Right lobe of liver (tissue), 6 donors: ENCODE data around the gene CIDEB. TPM values are rescaled to one million over a fixed set of nuclear protein-coding genes. Genes with fewer than 3 reads are reported as not detected.
A peak's percentile ranks its signal among the peaks of the same experiment; 100 is the strongest.
"Not testable (repeated sequence)": the region's sequence is repeated elsewhere in the genome, so short reads cannot be mapped to it uniquely, and the experiment has no call there.

Experiments
- ATAC-seq, 4 donors: fragments of 200-7000 bp; cut with Tn5 transposase; one replicate each; pipeline ENCODE4 v1.9.1; 2020; ENCODE audit warnings: mild to moderate bottlenecking in 4 of 4, moderate library complexity in 4 of 4
- DNase-seq, 3 donors: peaks; one replicate each; pipeline ENCODE4 v3.0.0-alpha.2; 2020
- H3K27ac ChIP-seq, 3 donors: fragments of 200-600 bp; one replicate each; pipeline ENCODE4 v1.8.0; 2022
- H3K27me3 ChIP-seq, 2 donors: fragments of 200-600 bp; one replicate each; pipeline ENCODE4 v1.8.0; 2022
- H3K36me3 ChIP-seq, 4 donors: fragments of 200-600 bp; sonication (generic) in 1 of 4; one replicate each; pipeline versions ENCODE4 v1.5.1 to v1.8.0; 2017 to 2022; ENCODE audit warnings: control low read depth in 1 of 4
- H3K4me1 ChIP-seq, 4 donors: fragments of 200-600 bp; sonication (generic) in 1 of 4; one replicate each; pipeline versions ENCODE4 v1.5.1 to v1.8.0; 2017 to 2022; ENCODE audit warnings: control low read depth in 1 of 4
- H3K4me3 ChIP-seq, 3 donors: fragments of 200-600 bp; one replicate each; pipeline ENCODE4 v1.8.0; 2022
- H3K9me3 ChIP-seq, 4 donors: fragments of 200-600 bp; sonication (generic) in 1 of 4; one replicate each; pipeline versions ENCODE4 v1.5.1 to v1.8.0; 2017 to 2022; ENCODE audit warnings: control low read depth in 1 of 4
- POLR2A ChIP-seq: fragments of 450-650 bp; IDR thresholded peaks from one replicate; pipeline ENCODE4 v1.6.1; 2017; ENCODE audit warnings: antibody characterized with exemption, mild to moderate bottlenecking
- WGBS: methylation state at CpG from one replicate; pipeline ENCODE4 v1.1.6; 2018; ENCODE audit warnings: low coverage, low lambda C conversion rate; ENCODE audit not compliant: insufficient coverage; ENCODE audit errors: missing lambda C conversion rate; 5-methylcytosine and 5-hydroxymethylcytosine counted together
- intact Hi-C, 2 donors: fragments of 100-400 bp; cut with DNase I; formaldehyde crosslinking; loops; one replicate each; pipeline versions ENCODE4 v1.11.2 to v1.14.1; 2022
- long read RNA-seq: library from polyadenylated mRNA; unstranded; transcript quantifications from one replicate; pipeline ENCODE4 v2.0.0, GENCODE V29; 2019
- total RNA-seq, 6 experiments: library from RNA; depleted of rRNA in 2 of 6; stranded (reverse); fragments of >200 nt in 2 of 6; fragmentation: NEBNext Ultra II Directional in 3 of 6; extraction: Animal tissue kit (Norgen Biotek cat#: 25700) in 3 of 6; gene quantifications; one replicate each; pipeline versions ENCODE4 v1.1.0 to v1.2.4, GENCODE V29; 2016 to 2023
- TF ChIP-seq, protein P1 (sequence below), 4 donors: fragments of 200-600 bp in 3 of 4; fragments of 450-650 bp in 1 of 4; IDR thresholded peaks; one replicate each; pipeline versions ENCODE4 v1.5.1 to v1.8.0; 2016 to 2022; ENCODE audit warnings: antibody characterized with exemption in 4 of 4, mild to moderate bottlenecking in 2 of 4
- donor health status: DM: no; HTN: yes; CAD: no.
- donor health status: DM: no; HTN: no; CAD: no.
- donor health status: DM: no; HTN: no; CAD: no.
- donor health status: DM: no; HTN: yes; CAD: no.
- donor health status: DM: no; HTN: yes; CAD: no.

The CIDEB gene, protein sequence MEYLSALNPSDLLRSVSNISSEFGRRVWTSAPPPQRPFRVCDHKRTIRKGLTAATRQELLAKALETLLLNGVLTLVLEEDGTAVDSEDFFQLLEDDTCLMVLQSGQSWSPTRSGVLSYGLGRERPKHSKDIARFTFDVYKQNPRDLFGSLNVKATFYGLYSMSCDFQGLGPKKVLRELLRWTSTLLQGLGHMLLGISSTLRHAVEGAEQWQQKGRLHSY
- total RNA-seq, result 100 to 1,000 TPM; 118 to 219 (median 196) TPM
- long read RNA-seq, transcript CIDEB-203 (5 exons, 1,602 nt), result major isoform, 51 of 62 reads
- long read RNA-seq, partial matches to known transcripts, result 5 of 62 reads
- long read RNA-seq, other reads (novel, unspliced or antisense), result 5 of 62 reads

- ATAC-seq, result peak; percentile 56 to 75 (median 72)
- peaks cover 0 to 88% (median 38%) of the 10 kb centered on the region in 4 donors for H3K4me1 ChIP-seq
- WGBS, result 24% methylated on average over 6 of the region's 6 CpGs
- no peaks in the 10 kb centered on the region for H3K27me3 ChIP-seq
- peaks cover 4 to 38% (median 17%) of the 10 kb centered on the region in 4 donors for H3K36me3 ChIP-seq
- TF ChIP-seq, protein P1, sequence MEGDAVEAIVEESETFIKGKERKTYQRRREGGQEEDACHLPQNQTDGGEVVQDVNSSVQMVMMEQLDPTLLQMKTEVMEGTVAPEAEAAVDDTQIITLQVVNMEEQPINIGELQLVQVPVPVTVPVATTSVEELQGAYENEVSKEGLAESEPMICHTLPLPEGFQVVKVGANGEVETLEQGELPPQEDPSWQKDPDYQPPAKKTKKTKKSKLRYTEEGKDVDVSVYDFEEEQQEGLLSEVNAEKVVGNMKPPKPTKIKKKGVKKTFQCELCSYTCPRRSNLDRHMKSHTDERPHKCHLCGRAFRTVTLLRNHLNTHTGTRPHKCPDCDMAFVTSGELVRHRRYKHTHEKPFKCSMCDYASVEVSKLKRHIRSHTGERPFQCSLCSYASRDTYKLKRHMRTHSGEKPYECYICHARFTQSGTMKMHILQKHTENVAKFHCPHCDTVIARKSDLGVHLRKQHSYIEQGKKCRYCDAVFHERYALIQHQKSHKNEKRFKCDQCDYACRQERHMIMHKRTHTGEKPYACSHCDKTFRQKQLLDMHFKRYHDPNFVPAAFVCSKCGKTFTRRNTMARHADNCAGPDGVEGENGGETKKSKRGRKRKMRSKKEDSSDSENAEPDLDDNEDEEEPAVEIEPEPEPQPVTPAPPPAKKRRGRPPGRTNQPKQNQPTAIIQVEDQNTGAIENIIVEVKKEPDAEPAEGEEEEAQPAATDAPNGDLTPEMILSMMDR (IDR thresholded peaks at IDR 0.05), result peak; percentile 84 to 97 (median 92)
- peak; percentile 93 for TF ChIP-seq POLR2A
- peak within 1 kb of the TSS; percentile 41 to 68 (median 65) for H3K4me3 ChIP-seq
- peak within 1 kb of the TSS; percentile 78 to 98 (median 93) for H3K27ac ChIP-seq
- intact Hi-C loops, result no loop called here
- DNase-seq, result peak; percentile 80 to 92 (median 85)
- H3K9me3 ChIP-seq, result no peaks in the 10 kb centered on the region
Observed at GRCh38 chr14:24307575-24308341, at the start of gene CIDEB. Gene CIDEB, minus strand, starts transcription at chr14:24307977. Its CDS starts 119 bp downstream, at chr14:24307858.

DNA sequence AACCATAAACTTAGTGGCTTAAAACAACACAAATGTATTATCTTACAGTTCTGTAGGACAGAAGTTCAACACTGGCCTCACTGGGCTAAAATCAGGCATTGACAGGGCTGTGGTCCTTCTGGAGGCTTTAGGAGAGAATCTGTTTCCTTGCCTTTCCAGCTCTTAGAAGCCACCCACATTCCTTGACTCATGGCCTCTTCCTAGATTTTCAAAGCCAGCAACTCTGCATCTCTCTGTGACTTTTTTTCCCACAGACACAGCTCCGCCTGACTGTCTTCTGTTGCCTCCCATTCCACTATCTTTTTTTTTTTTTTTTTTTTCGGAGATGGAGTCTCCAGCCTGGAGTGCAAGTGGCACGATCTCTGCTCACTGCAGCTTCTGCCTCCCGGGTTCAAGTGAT, 48.4 kb upstream of the CIDEB start:
- H3K36me3 ChIP-seq, result no peaks in the 10 kb centered on the region
- 73% methylated on average over 2 of the region's 4 CpGs for WGBS
- H3K4me3 ChIP-seq, result no peak overlapping the region
- no peaks in the 10 kb centered on the region for H3K27me3 ChIP-seq
- no peak for TF ChIP-seq POLR2A
- TF ChIP-seq, protein P1 (IDR thresholded peaks at IDR 0.05), result no peak
- H3K27ac ChIP-seq, result no peak overlapping the region
- peaks cover 0 to 4% (median 0%) of the 10 kb centered on the region in 4 donors for H3K4me1 ChIP-seq
- no peaks in the 10 kb centered on the region for H3K9me3 ChIP-seq
- no peak for ATAC-seq
- intact Hi-C loops, result no loop called here
- no peak for DNase-seq

DNA sequence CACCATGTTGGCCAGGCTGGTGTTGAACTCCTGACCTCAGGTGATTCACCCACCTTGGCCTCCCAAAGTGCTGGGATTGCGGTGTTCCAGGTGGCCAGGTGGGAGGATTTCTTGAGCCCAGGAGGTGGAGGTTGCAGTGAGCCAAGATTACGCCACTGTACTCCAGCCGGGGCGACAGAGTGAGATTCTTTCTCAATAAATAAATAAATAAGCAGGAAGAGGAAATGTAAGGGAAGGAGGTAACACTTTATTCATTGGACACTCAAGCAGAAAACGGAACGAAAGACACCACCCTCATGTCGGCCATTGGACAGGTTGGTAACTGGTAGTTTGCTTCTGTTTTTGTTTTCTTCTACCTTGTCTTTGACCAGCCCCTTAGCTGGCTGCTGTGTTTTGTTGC, 47.2 kb upstream of the CIDEB start:
- TF ChIP-seq POLR2A, result no peak
- TF ChIP-seq, protein P1 (IDR thresholded peaks at IDR 0.05), result no peak
- Histone ChIP-seq H3K27ac (no peak overlapping the region), H3K36me3 (no peaks in the 10 kb centered on the region), H3K27me3 (no peaks in the 10 kb centered on the region), H3K4me3 (no peak overlapping the region), H3K4me1 (peaks cover 0 to 4% (median 0%) of the 10 kb centered on the region in 4 donors), H3K9me3 (no peaks in the 10 kb centered on the region)
- intact Hi-C loops, result no loop called here
- DNase-seq (no peak), ATAC-seq (peak in 2 of 4 donors; percentile 41 to 42)
- 48% methylated on average over 7 of the region's 7 CpGs for WGBS

DNA sequence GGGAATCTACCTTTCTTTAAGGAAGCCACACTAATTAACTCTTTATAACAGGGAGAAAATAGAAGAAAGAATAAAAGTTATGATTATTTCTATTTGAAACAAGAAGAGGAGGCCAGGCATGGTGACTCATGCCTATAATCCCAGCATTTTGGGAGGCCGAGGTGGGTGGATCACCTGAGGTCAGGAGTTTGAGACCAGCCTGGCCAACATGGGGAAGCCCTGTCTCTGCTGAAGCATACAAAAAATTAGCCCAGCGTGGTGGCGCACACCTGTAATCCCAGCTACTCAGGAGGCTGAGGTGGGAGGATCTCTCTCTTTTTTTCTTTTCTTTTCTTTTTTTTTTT, 46.7 kb upstream of the CIDEB start:
- H3K36me3 ChIP-seq, H3K27me3 ChIP-seq, ATAC-seq, DNase-seq, H3K4me1 ChIP-seq, H3K27ac ChIP-seq, intact Hi-C loops, H3K4me3 ChIP-seq, H3K9me3 ChIP-seq: not testable (repeated sequence)
- no CpG with 5 or more reads among the region's 3 CpGs for WGBS
